Measurements from ENCODE around the gene PIK3IP1. TPM values are rescaled to one million over a fixed set of nuclear protein-coding genes. Genes with fewer than 3 reads are reported as not detected.

PIK3IP1 gene
- total RNA-seq, 4 donors from 2014 or later = 39.8 to 88.4 (median 48.1) TPM

GRCh38 chr22:31275576-31275975, 16.7 kb downstream of the PIK3IP1 start:
- intact Hi-C loops (cut with DNase I) = no loop called here
- Histone ChIP-seq H3K27me3 (no peaks in the 10 kb centered on the region), H3K4me3 (replicated peaks in 1 of 3) (no peak overlapping the region), H3K4me1 (peaks cover 35 to 41% of the 10 kb centered on the region in 2 donors), H3K9me3 (no peaks in the 10 kb centered on the region), H3K27ac (peak overlapping the region in 2 of 3 donors; percentile 89 to 90), H3K36me3 (peaks cover 24 to 35% of the 10 kb centered on the region in 2 donors)
- WGBS, 2 donors = 74 to 95% methylated on average over 5 of the region's 5 CpGs
- DNase-seq = no peak
- TF ChIP-seq POLR2A (IDR thresholded peaks at IDR 0.05) (no peak), CTCF (IDR thresholded peaks at IDR 0.05) (no peak)

- no peak for DNase-seq
- Histone ChIP-seq H3K36me3 (peaks cover 24 to 35% of the 10 kb centered on the region in 2 donors), H3K27ac (peak overlapping the region; percentile 80 to 90 (median 89))
Observed at GRCh38 chr22:31275018-31275417, 17.3 kb downstream of the PIK3IP1 start.

GRCh38 chr22:31274017-31274416, 18.3 kb downstream of the PIK3IP1 start:
- Histone ChIP-seq H3K4me1 (peaks cover 50 to 56% of the 10 kb centered on the region in 2 donors), H3K36me3 (peaks cover 24 to 30% of the 10 kb centered on the region in 2 donors), H3K9me3 (no peaks in the 10 kb centered on the region), H3K27ac (peak overlapping the region; percentile 89 to 97 (median 90)), H3K27me3 (no peaks in the 10 kb centered on the region), H3K4me3 (replicated peaks in 1 of 3) (no peak overlapping the region)
- no peak for TF ChIP-seq CTCF (IDR thresholded peaks at IDR 0.05)
- TF ChIP-seq POLR2A (IDR thresholded peaks at IDR 0.05) = peak in 1 of 2 donors; percentile 66
- peak; percentile 74 to 78 for DNase-seq
- intact Hi-C loops (cut with DNase I) = loop anchor here (5.0 kb wide), 1 partner anchor 62 kb away; the partner anchor contains the start of gene LIMK2
- WGBS, 2 donors = 33 to 50% methylated on average over 3 of the region's 3 CpGs

More at GRCh38 chr22:31275018-31275417, 17.3 kb downstream of the PIK3IP1 start:
- TF ChIP-seq CTCF (IDR thresholded peaks at IDR 0.05) = no peak
- TF ChIP-seq POLR2A (IDR thresholded peaks at IDR 0.05) = no peak
- Histone ChIP-seq H3K4me3 (replicated peaks in 1 of 3) (no peak overlapping the region), H3K4me1 (peaks cover 40 to 46% of the 10 kb centered on the region in 2 donors), H3K9me3 (no peaks in the 10 kb centered on the region), H3K27me3 (no peaks in the 10 kb centered on the region)
- WGBS, 2 donors = 80 to 90% methylated on average over 6 of the region's 6 CpGs
- intact Hi-C loops (cut with DNase I) = no loop called here

- Histone ChIP-seq H3K27ac (peak overlapping the region; percentile 89 to 97 (median 90)), H3K36me3 (peaks cover 24 to 28% of the 10 kb centered on the region in 2 donors), H3K4me3 (replicated peaks in 1 of 3) (no peak overlapping the region), H3K27me3 (no peaks in the 10 kb centered on the region), H3K9me3 (no peaks in the 10 kb centered on the region), H3K4me1 (peaks cover 60 to 65% of the 10 kb centered on the region in 2 donors)
- intact Hi-C loops (cut with DNase I) = loop anchor here (5.0 kb wide), 1 partner anchor 60 kb away; the partner anchor contains the start of gene LIMK2
- 63 to 68% methylated on average over 11 to 15 of the region's 15 CpGs for WGBS, 2 donors
- peak; percentile 70 to 83 for DNase-seq
- TF ChIP-seq POLR2A (IDR thresholded peaks at IDR 0.05) = no peak
- TF ChIP-seq CTCF (IDR thresholded peaks at IDR 0.05) = peak; percentile 22 to 85 (median 68)
Observed at GRCh38 chr22:31272522-31273446, 19.5 kb downstream of the PIK3IP1 start.
